ENCODE measurements around the gene AMT.
"Not testable (repeated sequence)": the region's sequence is repeated elsewhere in the genome, so short reads cannot be mapped to it uniquely, and the experiment has no call there.

AMT gene

GRCh38 chr3:49424816-49425215, 2.5 kb upstream of the AMT start:
- no peak for DNase-seq (ENCODE audit: low spot score)

GRCh38 chr3:49421890-49422378, 339 bp downstream of the AMT start:
- DNase-seq (ENCODE audit: low spot score), result no peak

- no peak for DNase-seq (ENCODE audit: low spot score)
These were observed 4.7 kb downstream of the AMT start for GRCh38 chr3:49417516-49418120.

DNA sequence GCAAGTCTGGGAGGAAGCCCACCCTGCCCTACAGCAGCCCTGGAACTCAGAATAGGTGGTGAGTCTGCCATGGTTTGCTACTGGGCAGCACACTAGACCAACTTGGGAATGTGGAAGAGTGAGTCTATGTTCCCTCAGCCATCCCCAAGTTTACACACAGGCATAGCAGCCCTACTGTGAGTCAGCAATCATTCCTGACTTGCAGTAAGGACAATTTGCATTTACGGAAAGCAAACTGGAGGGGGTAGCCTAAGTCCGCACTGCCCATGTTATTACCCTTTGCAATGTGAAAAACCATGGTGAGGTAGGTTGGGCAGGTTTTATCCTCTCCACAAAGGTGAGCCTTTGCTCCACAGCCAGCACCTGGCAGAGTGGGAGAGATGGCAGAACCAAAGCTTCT, 5.4 kb downstream of the AMT start:
- no peak for DNase-seq (ENCODE audit: low spot score)

DNA sequence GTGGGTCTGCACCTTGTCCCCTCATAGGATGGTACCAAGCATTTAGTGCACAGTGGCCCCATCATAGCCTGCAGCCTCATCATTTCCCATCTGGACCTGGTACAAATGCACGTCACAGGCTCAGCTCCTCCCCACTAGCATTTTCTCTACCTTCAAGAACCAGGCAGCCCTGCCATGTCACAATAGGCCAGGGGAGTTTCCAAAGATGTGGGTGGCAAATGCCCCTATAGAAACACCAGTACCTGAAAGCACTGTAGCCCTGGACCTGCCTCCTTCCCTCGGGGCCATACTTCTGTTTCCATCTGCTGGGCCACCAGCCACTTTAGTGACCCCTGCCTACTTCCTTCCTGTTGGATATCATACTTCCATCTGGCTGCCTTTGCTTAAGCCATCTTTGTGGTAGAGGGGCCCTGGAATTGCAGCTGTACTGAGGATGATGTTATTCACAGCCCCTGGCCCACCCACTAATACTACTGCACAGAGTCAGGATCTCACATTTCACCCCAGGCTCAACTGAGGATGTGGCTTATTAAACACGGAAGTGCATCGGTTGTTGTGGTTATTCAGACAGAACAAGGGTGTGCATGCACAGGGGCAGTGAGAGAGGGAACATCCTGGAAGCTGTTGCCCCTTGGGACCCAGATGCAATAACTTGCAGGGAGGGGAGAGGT, 6.2 kb downstream of the AMT start:
- peak; percentile 38 for DNase-seq (ENCODE audit: low spot score)

DNA sequence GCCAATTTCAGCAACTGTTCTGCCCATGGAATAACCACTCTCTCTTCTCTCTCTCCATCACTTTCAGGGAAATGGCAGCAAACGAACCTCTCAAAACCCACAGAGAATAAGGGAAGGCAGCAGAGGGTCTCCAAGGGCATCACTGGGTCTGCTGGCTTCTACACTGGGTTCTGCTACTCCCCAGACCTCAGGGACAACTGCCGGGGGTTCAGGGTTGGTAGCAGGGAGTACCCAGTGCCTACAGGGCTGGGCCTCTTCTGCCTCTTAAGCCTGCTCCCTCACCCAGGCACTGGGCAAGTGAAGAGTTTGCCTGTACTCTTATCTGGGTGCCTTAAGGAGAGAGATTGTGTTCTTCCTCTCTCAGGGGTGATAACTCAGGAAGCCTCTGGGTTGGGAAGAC, 7.5 kb downstream of the AMT start:
- no peak for DNase-seq (ENCODE audit: low spot score)

DNA sequence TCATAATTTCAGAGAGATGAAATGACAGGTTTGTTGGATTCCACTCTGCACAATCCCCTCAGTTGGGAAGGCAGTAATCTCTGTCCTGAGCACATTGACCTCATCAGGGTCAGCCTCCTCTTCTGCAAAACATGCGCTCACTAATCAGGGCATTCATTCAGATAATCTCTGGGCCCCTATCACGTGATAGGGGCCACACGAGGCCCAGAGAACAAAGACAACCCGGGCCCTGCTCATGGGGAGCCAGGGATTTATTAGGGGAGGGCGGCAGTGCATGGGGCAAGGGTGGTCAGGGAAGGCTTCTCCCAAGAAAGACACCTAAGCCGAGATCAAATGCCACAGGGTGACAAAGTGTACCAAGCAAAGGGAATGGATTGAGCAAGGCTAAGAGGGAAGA, 8.9 kb downstream of the AMT start:
- no peak for DNase-seq (ENCODE audit: low spot score)

GRCh38 chr3:49412632-49413337, 9.5 kb downstream of the AMT start:
- peak; percentile 31 for DNase-seq (ENCODE audit: low spot score)

DNA sequence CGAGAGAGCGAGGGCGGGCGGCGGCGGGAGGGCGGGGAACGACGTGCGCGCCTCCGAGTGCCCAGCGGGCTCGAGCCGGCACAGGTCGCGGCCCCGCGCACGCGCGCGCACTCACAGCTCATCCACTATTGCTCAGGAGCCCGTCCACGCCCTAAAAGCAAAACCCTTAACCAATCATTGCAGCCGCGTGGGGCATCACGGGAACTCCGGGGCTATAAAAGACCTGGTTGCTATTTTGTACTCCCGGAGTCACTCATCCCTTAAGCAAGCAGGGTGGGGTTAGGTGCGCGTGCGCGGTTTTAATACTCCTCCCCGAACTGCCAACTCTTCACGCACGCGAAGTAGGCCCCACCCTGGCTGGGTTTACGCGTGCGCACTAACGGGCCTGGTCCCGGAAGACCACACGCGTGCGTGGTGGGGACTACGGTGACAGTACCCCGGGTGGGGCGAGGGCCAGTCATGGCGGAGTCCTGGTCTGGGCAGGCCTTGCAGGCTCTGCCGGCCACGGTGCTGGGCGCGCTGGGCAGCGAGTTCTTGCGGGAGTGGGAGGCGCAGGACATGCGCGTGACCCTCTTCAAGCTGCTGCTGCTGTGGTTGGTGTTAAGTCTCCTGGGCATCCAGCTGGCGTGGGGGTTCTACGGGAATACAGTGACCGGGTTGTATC, 10.2 kb downstream of the AMT start, which contains the start of the genes RHOA and TCTA:
Gene RHOA, minus strand, starts transcription at position 9 of the 664 bp plus-strand sequence. CDS start 36,387 bp downstream, outside the sequence.
Gene TCTA, plus strand, starts transcription at position 456 of the 664 bp plus-strand sequence. Its CDS starts 4 bp downstream, at position 460.
- DNase-seq (ENCODE audit: low spot score), result peak; percentile 100

GRCh38 chr3:49411535-49411967, 10.7 kb downstream of the AMT start:
- peak; percentile 34 for DNase-seq (ENCODE audit: low spot score)

GRCh38 chr3:49410846-49411534, 11.3 kb downstream of the AMT start:
- DNase-seq (ENCODE audit: low spot score), result no peak

DNA sequence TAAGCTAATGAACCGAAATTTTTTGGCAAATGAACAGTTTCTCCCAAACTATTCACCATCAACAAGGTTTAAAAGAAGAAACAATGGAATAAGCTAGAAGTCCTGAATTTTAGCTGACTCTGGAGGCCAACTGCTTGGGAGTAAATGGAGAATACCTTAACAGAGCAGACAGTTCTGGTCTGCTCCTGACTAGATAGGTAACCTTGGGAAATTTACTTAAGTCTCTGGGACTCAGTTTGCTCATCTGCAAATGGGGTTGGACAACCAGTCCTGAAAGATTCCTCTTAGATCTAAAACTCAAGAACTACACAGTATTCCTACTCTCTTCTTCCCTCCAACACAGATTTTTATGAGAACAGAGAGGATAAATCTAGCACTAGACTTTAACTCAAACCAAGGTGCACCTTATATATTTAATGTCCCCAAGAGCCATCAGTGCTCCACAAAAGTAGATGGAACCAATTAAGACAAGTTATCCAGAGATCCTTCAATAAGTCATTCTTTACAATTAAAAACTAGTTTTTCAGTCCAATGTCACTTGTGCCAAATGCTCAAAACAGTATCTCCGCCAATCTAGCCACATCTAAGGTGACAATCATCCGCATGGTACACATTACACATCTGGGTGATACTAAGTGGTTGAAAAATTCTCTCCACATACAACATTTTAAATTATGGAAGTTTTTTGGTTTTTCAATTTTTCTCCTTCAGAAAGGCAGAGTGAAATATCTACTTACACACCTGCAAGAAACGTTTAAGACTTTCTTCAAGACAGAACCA, 12.0 kb downstream of the AMT start:
- DNase-seq (ENCODE audit: low spot score), result no peak

DNA sequence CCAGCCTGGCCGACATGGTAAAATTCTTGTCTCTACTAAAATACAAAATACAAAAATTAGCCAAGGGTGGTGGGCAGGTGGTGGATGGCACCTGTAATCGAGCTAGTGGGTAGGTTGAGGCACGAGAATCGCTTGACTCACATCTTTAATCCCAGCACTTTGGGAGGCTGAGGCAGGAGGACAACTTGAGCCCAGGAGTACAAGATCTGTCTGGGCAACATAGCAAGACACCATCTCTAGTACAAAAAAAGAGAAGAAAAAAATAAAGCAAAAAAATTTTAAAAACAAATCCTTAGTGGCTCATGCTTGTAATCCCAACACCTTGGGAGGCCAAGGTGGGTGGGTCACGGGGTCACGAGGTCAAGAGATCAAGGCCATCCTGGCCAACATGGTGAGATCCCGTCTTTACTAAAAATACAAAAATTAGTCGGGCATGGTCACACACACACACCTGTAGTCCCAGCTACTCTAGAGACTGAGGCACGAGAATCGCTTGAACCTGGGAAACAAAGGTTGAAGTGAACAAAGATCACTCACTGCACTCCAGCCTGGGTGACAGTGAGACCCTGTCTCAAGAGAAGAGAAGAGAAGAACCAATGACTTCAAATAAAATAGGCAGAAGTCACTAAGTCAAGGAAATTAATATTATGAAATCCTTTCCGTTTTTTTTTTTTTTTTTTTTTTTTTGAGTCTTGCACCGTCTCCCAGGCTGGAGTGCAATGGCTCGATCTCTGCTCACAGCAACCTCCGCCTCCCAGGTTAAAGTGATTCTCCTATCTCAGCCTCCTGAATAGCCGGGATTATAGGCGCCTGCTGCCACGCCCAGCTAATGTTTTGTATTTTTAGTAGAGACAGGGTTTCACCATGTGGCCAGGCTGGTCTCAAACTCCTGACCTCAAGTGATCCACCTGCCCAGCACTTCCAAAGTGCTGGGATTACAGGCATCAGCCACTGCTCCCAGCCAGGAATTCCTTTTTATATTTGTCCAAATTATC, 15.4 kb downstream of the AMT start:
- no peak for DNase-seq (ENCODE audit: low spot score)

DNA sequence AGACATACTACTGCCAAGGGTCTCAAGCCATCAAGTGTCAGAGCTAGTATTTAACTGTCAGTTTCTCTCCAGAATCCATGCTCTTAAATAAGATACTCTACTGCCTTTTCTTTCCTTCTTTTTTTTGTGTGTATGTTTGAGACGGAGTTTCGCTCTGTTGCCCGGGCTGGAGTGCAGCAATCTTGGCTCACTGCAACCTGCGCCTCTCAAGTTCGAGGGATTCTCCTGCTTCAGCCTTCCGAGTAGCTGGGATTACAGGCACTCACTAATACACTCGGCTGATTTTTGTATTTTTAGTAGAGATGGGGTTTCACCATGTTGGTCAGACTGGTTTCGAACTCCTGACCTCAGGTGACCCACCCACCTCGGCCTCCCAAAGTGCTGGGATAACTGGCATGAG, 16.7 kb downstream of the AMT start:
- not testable (repeated sequence) for DNase-seq (ENCODE audit: low spot score)

GRCh38 chr3:49403891-49404290, 18.4 kb downstream of the AMT start:
- no peak for DNase-seq (ENCODE audit: low spot score)

DNA sequence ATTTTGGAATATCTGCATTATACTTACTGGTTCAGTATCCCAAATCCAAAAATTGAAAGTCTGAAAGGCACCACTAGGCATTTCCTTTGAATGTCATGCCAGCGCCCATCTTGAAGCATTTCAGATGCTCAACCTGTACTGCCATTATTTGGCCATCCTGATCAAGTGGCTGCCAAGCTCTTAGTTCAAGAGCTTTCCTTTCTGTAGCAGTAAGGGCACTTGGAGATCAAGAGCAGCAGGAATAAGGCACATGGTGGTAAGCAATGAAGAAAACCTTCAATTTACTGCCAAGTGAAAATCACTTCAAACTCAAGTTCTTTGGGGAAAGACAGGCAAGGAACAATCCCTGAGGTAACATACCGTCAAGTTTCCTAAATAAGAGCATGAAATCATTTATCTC, 20.5 kb downstream of the AMT start:
- no peak for DNase-seq (ENCODE audit: low spot score)

- DNase-seq (ENCODE audit: low spot score), result no peak
These were observed 22.8 kb downstream of the AMT start for GRCh38 chr3:49399461-49399860.

- DNase-seq (ENCODE audit: low spot score), result peak; percentile 32
These were observed 24.8 kb downstream of the AMT start for GRCh38 chr3:49397470-49397869.

DNA sequence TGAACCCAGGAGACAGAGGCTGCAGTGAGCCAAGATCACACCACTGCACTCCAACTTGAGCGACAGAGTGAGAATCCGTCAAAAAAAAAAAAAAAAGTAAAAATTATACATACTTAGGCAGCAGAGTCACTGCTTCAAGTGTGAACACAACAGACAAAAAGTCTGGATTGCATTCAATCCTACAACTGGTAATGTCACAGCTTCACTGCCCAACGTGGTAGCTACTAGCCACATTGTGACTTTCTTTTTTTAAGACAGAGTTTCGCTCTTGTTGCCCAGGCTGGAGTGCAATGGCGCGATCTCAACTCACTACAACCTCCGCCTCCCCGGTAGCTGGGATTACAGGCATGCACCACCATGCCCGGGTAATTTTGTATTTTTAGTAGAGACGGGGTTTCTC, 31.0 kb downstream of the AMT start:
- not testable (repeated sequence) for DNase-seq (ENCODE audit: low spot score)

DNA sequence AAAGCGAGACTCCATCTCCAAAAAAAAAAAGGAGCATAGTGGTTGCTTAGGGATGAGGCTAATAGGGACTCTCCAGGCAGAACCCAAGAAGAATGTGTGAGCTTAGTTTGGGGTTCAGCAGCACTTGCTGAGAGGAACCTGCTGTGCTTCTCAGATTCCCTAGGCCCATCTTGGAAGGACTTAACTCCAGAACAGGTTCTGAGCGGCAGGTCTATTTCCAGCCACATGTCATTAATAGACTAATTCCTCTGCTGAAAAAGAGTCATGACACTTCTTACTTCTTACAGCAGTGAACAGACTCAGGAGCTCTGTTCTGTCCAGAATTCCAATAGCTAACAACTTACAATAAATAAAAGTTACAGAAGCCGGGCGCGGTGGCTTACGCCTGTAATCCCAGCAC, 33.0 kb downstream of the AMT start:
- no peak for DNase-seq (ENCODE audit: low spot score)

All from pons (tissue), 1 donor.